Natural killer cell (primary cell): ENCODE measurements around the gene MICALL2. TPM values are rescaled to one million over a fixed set of nuclear protein-coding genes. Genes with fewer than 3 reads are reported as not detected.

Experiments
- ATAC-seq, 3 donors: fragments of 150-1000 bp in 2 of 3; fragments of 200-7000 bp in 1 of 3; cut with Tn5 transposase; 1 replicate in 1 of 3; 2 replicates in 2 of 3; pipeline ENCODE4 v1.10.0; 2021; ENCODE audit warnings: mild to moderate bottlenecking in 2 of 3, moderate library complexity in 2 of 3
- DNase-seq, 2 donors: peaks; one replicate each; pipeline versions ENCODE4 v3.0.0 to v3.0.0-alpha.2; 2013 to 2021; ENCODE audit warnings: mixed read lengths in 1 of 2
- H3K27ac ChIP-seq: one replicate; pipeline ENCODE4 v1.5.1; 2013; ENCODE audit warnings: mild to moderate bottlenecking, low read length
- H3K27me3 ChIP-seq: one replicate; pipeline ENCODE4 v1.6.1; 2013; ENCODE audit warnings: low read length; ENCODE audit not compliant: control insufficient read depth, insufficient read depth
- H3K36me3 ChIP-seq: one replicate; pipeline ENCODE4 v1.6.1; 2013; ENCODE audit warnings: low read length; ENCODE audit not compliant: control insufficient read depth, insufficient read depth
- H3K4me1 ChIP-seq: one replicate; pipeline ENCODE4 v1.6.1; 2013; ENCODE audit warnings: low read length; ENCODE audit not compliant: control insufficient read depth, insufficient read depth
- H3K4me3 ChIP-seq: one replicate; pipeline ENCODE4 v1.5.1; 2013; ENCODE audit warnings: low read length
- H3K9me3 ChIP-seq: one replicate; pipeline ENCODE4 v1.6.1; 2013; ENCODE audit warnings: low read length; ENCODE audit not compliant: control insufficient read depth, insufficient read depth
- H3K27ac Mint-ChIP-seq, 2 donors: one replicate each; pipeline ENCODE4 v1.8.0; 2022; ENCODE audit warnings: mild to moderate bottlenecking in 2 of 2, mixed read lengths in 2 of 2, moderate library complexity in 1 of 2
- H3K27me3 Mint-ChIP-seq, 2 donors: one replicate each; pipeline ENCODE4 v1.8.0; 2022; ENCODE audit warnings: low read depth in 2 of 2, mixed read lengths in 2 of 2
- H3K36me3 Mint-ChIP-seq: one replicate; pipeline ENCODE4 v1.8.0; 2022; ENCODE audit warnings: mixed read lengths
- H3K4me1 Mint-ChIP-seq, 2 donors: one replicate each; pipeline ENCODE4 v1.8.0; 2022; ENCODE audit warnings: mixed read lengths in 2 of 2
- H3K4me3 Mint-ChIP-seq: one replicate; pipeline ENCODE4 v1.8.0; 2022; ENCODE audit warnings: mild to moderate bottlenecking, moderate library complexity, mixed read lengths
- H3K9me3 Mint-ChIP-seq, 2 donors: one replicate each; pipeline ENCODE4 v1.8.0; 2022; ENCODE audit warnings: mixed read lengths in 2 of 2
- CTCF ChIP-seq: fragments of 200-600 bp; IDR thresholded peaks from one replicate; pipeline ENCODE4 v1.8.0; 2022; ENCODE audit warnings: antibody characterized with exemption
- WGBS: methylation state at CpG from one replicate; pipeline ENCODE4 v1.1.7; 2013; ENCODE audit warnings: missing lambda C conversion rate; ENCODE audit not compliant: insufficient coverage; 5-methylcytosine and 5-hydroxymethylcytosine counted together
- intact Hi-C: fragments of 100-400 bp; cut with micrococcal nuclease; formaldehyde crosslinking; loops from one replicate; pipeline ENCODE4 v1.14.2; 2022
- total RNA-seq, 4 donors: library from RNA; stranded (reverse); fragments of 120-200 nt in 1 of 4; gene quantifications; one replicate each; pipeline versions ENCODE4 v1.2.3 to v1.2.4, GENCODE V29; 2013 to 2022

MICALL2 gene
- total RNA-seq, 3 donors from 2014 or later (not counting 1 experiment from before 2014, with no cell fraction given), result 2.5 to 4.4 (median 2.8) TPM

- ATAC-seq (no peak), DNase-seq (no peak)
- Histone ChIP-seq H3K4me1 (peaks cover 7% of the 10 kb centered on the region), H3K27ac (no peak overlapping the region), H3K4me3 (no peak overlapping the region), H3K9me3 (no peaks in the 10 kb centered on the region), H3K27me3 (no peaks in the 10 kb centered on the region), H3K36me3 (no peaks in the 10 kb centered on the region)
- Mint-ChIP-seq H3K36me3 (no peaks in the 10 kb centered on the region), H3K9me3 (no peaks in the 10 kb centered on the region), H3K27ac (no peak overlapping the region), H3K27me3 (peaks cover 0 to 4% of the 10 kb centered on the region in 2 donors), H3K4me3 (no peak overlapping the region), H3K4me1 (peaks cover 0 to 10% of the 10 kb centered on the region in 2 donors)
- no peak for TF ChIP-seq CTCF
- intact Hi-C loops, result no loop called here
- 90% methylated on average over 35 of the region's 35 CpGs for WGBS
These were observed 25.0 kb downstream of the MICALL2 start for GRCh38 chr7:1434165-1434718.

DNA sequence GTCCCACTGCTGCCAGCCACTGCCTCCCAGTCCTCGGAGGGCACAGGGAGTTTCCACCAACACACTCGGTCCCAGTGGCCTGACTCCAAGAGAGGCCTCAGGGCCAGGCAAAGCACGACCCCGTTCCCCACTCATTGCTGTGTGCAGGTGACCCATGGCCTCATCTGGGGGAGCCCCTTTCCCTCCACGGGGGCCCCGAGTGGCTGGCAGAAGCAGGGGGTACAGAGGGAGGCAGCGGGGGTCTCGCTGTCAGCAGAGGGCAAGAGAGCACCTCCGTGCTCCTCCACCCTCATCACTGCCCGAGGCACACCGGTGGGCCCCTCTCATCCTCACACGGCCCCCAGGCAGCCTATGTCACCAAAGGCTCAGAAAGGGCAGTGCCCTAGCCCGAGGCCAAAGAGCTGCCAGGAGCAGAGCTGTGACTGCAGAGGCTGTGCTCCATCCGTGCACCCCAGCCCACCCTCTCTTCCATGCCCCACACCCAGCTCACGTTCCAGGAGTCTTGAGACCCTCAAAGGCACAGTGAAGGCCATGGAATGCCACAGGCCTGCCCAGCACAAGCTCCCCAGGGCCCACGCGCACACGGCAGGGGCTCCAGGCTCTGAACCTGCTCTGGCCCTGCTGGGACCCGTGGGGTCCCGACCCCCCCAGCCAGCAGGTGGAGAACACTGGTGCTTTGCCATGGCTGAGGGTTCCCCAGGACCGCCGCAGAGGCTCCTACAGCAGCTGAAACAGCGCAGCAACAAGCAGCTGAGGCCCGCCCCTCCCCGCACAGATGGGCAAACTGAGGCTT lies 25.9 kb downstream of the MICALL2 start:
- no peaks in the 10 kb centered on the region for H3K9me3 Mint-ChIP-seq
- Histone ChIP-seq H3K4me3 (no peak overlapping the region), H3K27me3 (no peaks in the 10 kb centered on the region), H3K4me1 (peaks cover 7% of the 10 kb centered on the region), H3K36me3 (no peaks in the 10 kb centered on the region), H3K9me3 (no peaks in the 10 kb centered on the region), H3K27ac (no peak overlapping the region)
- DNase-seq (no peak), ATAC-seq (no peak)
- intact Hi-C loops, result no loop called here
- no peaks in the 10 kb centered on the region for H3K36me3 Mint-ChIP-seq
- TF ChIP-seq CTCF, result no peak
- WGBS, result 81% methylated on average over 25 of the region's 25 CpGs
- no peak overlapping the region for H3K27ac Mint-ChIP-seq
- no peak overlapping the region for H3K4me3 Mint-ChIP-seq
- peaks cover 0 to 4% of the 10 kb centered on the region in 2 donors for H3K27me3 Mint-ChIP-seq
- peaks cover 0 to 10% of the 10 kb centered on the region in 2 donors for H3K4me1 Mint-ChIP-seq

- H3K27me3 ChIP-seq, result no peaks in the 10 kb centered on the region
- Mint-ChIP-seq H3K36me3 (no peaks in the 10 kb centered on the region), H3K4me1 (peaks cover 0 to 10% of the 10 kb centered on the region in 2 donors), H3K4me3 (no peak overlapping the region), H3K27me3 (peaks cover 0 to 4% of the 10 kb centered on the region in 2 donors), H3K27ac (peak overlapping the region in 1 of 2 donors; percentile 52), H3K9me3 (no peaks in the 10 kb centered on the region)
- DNase-seq, result peak; percentile 77 to 87
- peak; percentile 68 to 98 (median 93) for ATAC-seq
- intact Hi-C loops, result loop anchor here (1.0 kb wide), 1 partner anchor 207 kb away; no protein-coding TSS in a partner anchor
- TF ChIP-seq CTCF, result peak; percentile 97
- H3K4me1 ChIP-seq, result peaks cover 7% of the 10 kb centered on the region
- H3K27ac ChIP-seq, result no peak overlapping the region
- no peaks in the 10 kb centered on the region for H3K36me3 ChIP-seq
- no peaks in the 10 kb centered on the region for H3K9me3 ChIP-seq
- no peak overlapping the region for H3K4me3 ChIP-seq
- 26% methylated on average over 30 of the region's 30 CpGs for WGBS
These were observed 26.7 kb downstream of the MICALL2 start for GRCh38 chr7:1432411-1433082.
